Osteocyte (in vitro differentiated cells): Measurements from ENCODE around the gene C10orf71. TPM values are rescaled to one million over a fixed set of nuclear protein-coding genes. Genes with fewer than 3 reads are reported as not detected.

Experiments
- DNase-seq: peaks from one replicate; pipeline ENCODE4 v3.0.0; 2021; ENCODE audit warnings: mixed read lengths; ENCODE audit not compliant: unreplicated experiment; ENCODE audit errors: extremely low spot score
- H3K27ac Mint-ChIP-seq: one replicate; pipeline ENCODE4 v1.8.0; 2021; ENCODE audit warnings: mild to moderate bottlenecking, mixed read lengths; ENCODE audit not compliant: unreplicated experiment
- H3K27me3 Mint-ChIP-seq: one replicate; pipeline ENCODE4 v1.8.0; 2021; ENCODE audit warnings: mixed read lengths; ENCODE audit not compliant: unreplicated experiment
- H3K36me3 Mint-ChIP-seq: one replicate; pipeline ENCODE4 v1.8.0; 2021; ENCODE audit warnings: mixed read lengths; ENCODE audit not compliant: unreplicated experiment
- H3K4me1 Mint-ChIP-seq: one replicate; pipeline ENCODE4 v1.8.0; 2021; ENCODE audit warnings: mixed read lengths; ENCODE audit not compliant: unreplicated experiment
- H3K4me3 Mint-ChIP-seq: one replicate; pipeline ENCODE4 v1.8.0; 2021; ENCODE audit warnings: mild to moderate bottlenecking, moderate library complexity, mixed read lengths; ENCODE audit not compliant: unreplicated experiment
- H3K9me3 Mint-ChIP-seq: one replicate; pipeline ENCODE4 v1.8.0; 2021; ENCODE audit warnings: mixed read lengths; ENCODE audit not compliant: unreplicated experiment
- CTCF ChIP-seq: fragments of 200-600 bp; sonication (generic); IDR thresholded peaks from 2 replicates; pipeline ENCODE4 v1.5.0; 2021; ENCODE audit warnings: antibody characterized with exemption, mild to moderate bottlenecking, moderate library complexity
- total RNA-seq: library from RNA; stranded (reverse); gene quantifications from 2 replicates; pipeline ENCODE4 v1.2.1, GENCODE V29; 2021

The C10orf71 gene
- total RNA-seq, 1 donor from 2014 or later, result not detected

DNA sequence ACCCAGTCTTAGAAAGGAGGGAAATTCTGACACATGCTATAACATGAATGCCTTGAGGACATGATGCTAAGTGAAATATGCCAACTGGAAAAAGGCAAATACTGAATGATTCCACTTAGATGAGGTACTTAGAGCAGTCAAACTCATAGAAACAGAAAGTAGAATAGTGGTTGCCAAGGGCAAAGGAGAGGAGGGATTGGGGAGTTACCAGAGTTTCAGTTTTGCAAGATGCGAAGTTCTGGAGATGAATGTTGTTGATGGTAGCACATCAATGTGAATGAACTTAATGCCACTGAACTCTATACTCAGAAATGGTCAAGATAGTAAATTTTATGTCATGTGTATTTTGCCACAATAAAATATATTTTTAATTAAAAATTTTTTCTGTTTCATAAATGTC, 58.0 kb downstream of the C10orf71 start:
- no peak for TF ChIP-seq CTCF
- H3K4me1 Mint-ChIP-seq, result peaks cover 21% of the 10 kb centered on the region

DNA sequence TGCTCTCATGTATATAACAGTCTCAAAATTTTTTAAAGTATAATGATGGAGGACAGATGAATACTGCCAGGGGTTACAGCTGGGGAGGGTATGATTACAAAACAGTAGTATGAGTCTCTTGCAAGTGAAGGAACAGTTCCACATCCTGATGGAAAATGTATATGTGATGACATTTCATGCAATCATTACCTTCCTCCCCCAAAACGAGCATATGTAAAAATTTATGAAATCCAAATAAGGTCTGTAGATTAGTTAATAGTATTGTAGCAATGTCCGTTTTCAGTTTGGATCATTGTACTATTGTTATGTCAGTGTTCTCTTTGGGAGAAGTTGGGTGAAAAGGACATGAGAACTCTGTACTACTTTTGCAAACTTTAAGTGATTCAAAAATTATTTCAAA, 58.9 kb downstream of the C10orf71 start:
- no peaks in the 10 kb centered on the region for H3K27me3 Mint-ChIP-seq
- no peaks in the 10 kb centered on the region for H3K36me3 Mint-ChIP-seq
- H3K4me1 Mint-ChIP-seq, result peaks cover 21% of the 10 kb centered on the region
- H3K27ac Mint-ChIP-seq, result no peak overlapping the region
- TF ChIP-seq CTCF, result no peak
- no peak for DNase-seq
- H3K9me3 Mint-ChIP-seq, result no peaks in the 10 kb centered on the region
- no peak overlapping the region for H3K4me3 Mint-ChIP-seq

More for the DNA sequence above, 58.0 kb downstream of the C10orf71 start:
- no peaks in the 10 kb centered on the region for H3K27me3 Mint-ChIP-seq
- H3K36me3 Mint-ChIP-seq, result no peaks in the 10 kb centered on the region
- H3K4me3 Mint-ChIP-seq, result no peak overlapping the region
- DNase-seq, result no peak
- no peaks in the 10 kb centered on the region for H3K9me3 Mint-ChIP-seq
- H3K27ac Mint-ChIP-seq, result no peak overlapping the region

DNA sequence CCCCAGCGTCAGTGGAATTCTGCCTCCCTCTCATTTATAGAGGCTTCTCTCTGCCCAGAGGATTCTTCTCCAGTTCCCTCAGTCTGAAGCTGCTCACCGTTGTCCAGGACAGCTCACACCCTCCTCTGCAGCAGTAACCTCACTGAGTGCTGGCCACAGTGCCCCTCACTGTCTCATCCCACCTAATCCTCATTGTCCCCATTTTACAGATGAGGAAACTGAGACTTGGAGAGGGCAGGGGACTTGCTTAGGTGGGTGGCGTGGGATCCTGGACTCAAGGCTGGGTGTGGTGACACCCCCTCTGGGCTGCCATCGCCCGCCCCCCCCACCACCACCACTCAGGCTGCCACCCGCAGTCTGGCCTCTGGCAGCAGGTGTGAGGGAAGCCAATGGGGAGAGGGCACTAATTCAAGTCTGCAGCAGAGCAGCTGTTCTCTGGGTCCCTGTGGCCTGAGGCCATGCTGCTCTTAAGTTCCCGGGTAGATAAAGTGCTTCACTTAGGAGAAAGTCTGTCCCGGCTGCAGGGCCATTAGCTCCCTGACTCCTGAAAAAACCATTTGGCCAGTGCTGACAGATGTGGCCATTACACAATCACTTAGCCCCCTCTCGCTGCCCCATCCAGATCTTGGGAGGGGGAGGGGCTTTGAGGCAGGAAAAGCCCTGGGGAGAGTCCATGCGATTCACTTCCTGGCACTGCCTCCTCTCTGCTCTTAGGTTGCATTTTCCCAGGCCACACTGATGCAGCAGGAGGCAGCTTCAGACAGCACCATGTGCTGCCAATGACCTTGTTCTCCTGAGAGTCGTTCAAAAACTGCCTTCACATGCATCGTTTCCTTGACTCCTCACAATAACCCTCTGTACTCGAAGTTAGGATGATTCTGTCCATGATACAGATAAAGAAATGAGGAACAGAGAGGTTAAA, 60.6 kb downstream of the C10orf71 start:
- H3K36me3 Mint-ChIP-seq, result no peaks in the 10 kb centered on the region
- no peaks in the 10 kb centered on the region for H3K27me3 Mint-ChIP-seq
- DNase-seq, result peak; percentile 84
- H3K9me3 Mint-ChIP-seq, result no peaks in the 10 kb centered on the region
- peak overlapping the region; percentile 72 for H3K27ac Mint-ChIP-seq
- H3K4me1 Mint-ChIP-seq, result peaks cover 16% of the 10 kb centered on the region
- no peak overlapping the region for H3K4me3 Mint-ChIP-seq
- TF ChIP-seq CTCF, result peak; percentile 10

DNA sequence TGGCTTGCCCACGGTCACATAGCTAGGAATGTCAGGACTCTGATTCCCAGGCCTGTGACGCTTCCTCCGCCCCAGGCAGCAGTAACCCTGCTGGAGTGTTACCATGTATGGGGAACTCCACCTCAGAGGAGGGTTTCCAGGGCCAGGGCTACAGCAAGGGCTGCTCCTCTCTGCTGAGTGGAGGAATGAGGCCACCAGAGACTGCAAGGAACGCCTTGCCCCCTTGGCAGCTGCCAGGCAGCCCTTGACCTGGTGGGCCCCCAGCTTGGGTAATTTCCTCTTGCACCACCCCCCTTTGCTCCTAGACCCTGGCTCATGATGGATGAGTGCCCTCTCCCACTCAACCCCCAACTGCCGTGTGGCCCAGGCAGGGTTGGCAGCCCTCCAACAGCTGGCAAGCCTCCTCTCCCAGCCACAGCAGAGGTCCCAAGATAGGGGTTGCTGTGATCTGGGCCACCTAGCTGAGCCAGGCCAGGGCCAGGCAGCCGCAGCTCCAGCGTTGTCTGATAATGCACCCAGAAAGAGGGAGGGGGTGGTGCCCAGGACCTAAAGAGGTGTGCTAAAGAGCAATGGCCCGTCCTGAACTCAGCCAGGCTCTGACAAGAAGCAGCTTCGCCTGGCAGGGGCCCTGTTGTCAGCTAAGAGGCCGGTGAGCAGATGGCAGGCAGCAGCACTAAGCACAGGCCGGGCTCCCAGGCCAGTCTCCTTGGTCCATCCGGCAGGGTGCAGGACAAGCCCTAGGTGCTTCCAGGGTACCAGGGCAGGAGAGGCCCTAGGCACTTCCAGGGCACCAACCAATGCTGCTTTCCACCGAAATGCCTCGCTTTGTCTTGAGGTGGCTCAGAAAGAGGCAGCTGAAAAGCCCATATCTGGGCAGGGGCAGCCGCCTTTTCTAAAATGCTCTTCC, 61.6 kb downstream of the C10orf71 start:
- DNase-seq, result peak; percentile 86
- H3K4me3 Mint-ChIP-seq, result no peak overlapping the region
- peaks cover 16% of the 10 kb centered on the region for H3K4me1 Mint-ChIP-seq
- H3K27me3 Mint-ChIP-seq, result no peaks in the 10 kb centered on the region
- H3K9me3 Mint-ChIP-seq, result no peaks in the 10 kb centered on the region
- peak overlapping the region; percentile 72 for H3K27ac Mint-ChIP-seq
- H3K36me3 Mint-ChIP-seq, result no peaks in the 10 kb centered on the region
- no peak for TF ChIP-seq CTCF

GRCh38 chr10:49361178-49361554, 62.2 kb downstream of the C10orf71 start:
- peak; percentile 77 for DNase-seq
- no peak overlapping the region for H3K27ac Mint-ChIP-seq
- H3K4me3 Mint-ChIP-seq, result no peak overlapping the region
- no peaks in the 10 kb centered on the region for H3K27me3 Mint-ChIP-seq
- H3K4me1 Mint-ChIP-seq, result peaks cover 16% of the 10 kb centered on the region
- H3K9me3 Mint-ChIP-seq, result no peaks in the 10 kb centered on the region
- no peaks in the 10 kb centered on the region for H3K36me3 Mint-ChIP-seq
- TF ChIP-seq CTCF, result no peak
